Smooth muscle cell of the pulmonary artery (primary cell): Measurements from ENCODE around the gene ABCC3. TPM values are rescaled to one million over a fixed set of nuclear protein-coding genes. Genes with fewer than 3 reads are reported as not detected.

ENCODE experiments used
- total RNA-seq: library from RNA; depleted of rRNA; stranded (reverse); fragments of >200 nt; gene quantifications from 2 replicates; pipeline ENCODE4 v1.2.3, GENCODE V29; 2014

ABCC3 gene
- total RNA-seq: 18.2 and 29.7 TPM in 2 replicates

GRCh38 chr17:50634224-50634914 lies at the start of gene ABCC3:
ABCC3 (plus strand) TSS chr17:50634881; CDS start chr17:50634937, 56 bp downstream.

GRCh38 chr17:50707289-50708049 lies 72.8 kb downstream of the ABCC3 start, which contains the start of gene ANKRD40:
ANKRD40 (minus strand) TSS chr17:50707914; CDS start chr17:50707654, 260 bp downstream.

GRCh38 chr17:50719144-50719923 lies 84.7 kb downstream of the ABCC3 start, which contains the start of gene LUC7L3:
LUC7L3 (plus strand) TSS chr17:50719603; CDS start chr17:50719733, 130 bp downstream.

Other genes with a start within 250 kb of the ABCC3 start
- 158 and 162 TPM in 2 replicates for gene LRRC59, start 237.4 kb upstream of the ABCC3 start, total RNA-seq
- 17.5 and 36.8 TPM in 2 replicates for gene ACSF2, start 208.7 kb upstream of the ABCC3 start, total RNA-seq
- not detected in 2 replicates for gene CHAD, start 166.0 kb upstream of the ABCC3 start, total RNA-seq
- gene RSAD1, start 156.0 kb upstream of the ABCC3 start, total RNA-seq: 13.8 and 25.9 TPM in 2 replicates
- 1.6 and 1.7 TPM in 2 replicates for gene MYCBPAP, start 126.4 kb upstream of the ABCC3 start, total RNA-seq
- gene EPN3, start 102.1 kb upstream of the ABCC3 start, total RNA-seq: 0.07 TPM in 1 of 2 replicates, not detected in the other
- gene SPATA20, start 87.7 kb upstream of the ABCC3 start, total RNA-seq: 57.2 and 57.9 TPM in 2 replicates
- gene CACNA1G, start 74.2 kb upstream of the ABCC3 start, total RNA-seq: 0.59 and 0.65 TPM in 2 replicates
- 28.4 and 30.6 TPM in 2 replicates for gene ANKRD40, start 73.0 kb downstream of the ABCC3 start, total RNA-seq
- gene LUC7L3, start 84.7 kb downstream of the ABCC3 start, total RNA-seq: 18.5 and 20.4 TPM in 2 replicates
- not detected in 2 replicates for gene ANKRD40CL, start 132.6 kb downstream of the ABCC3 start, total RNA-seq
- gene WFIKKN2, start 200.7 kb downstream of the ABCC3 start, total RNA-seq: 0.07 TPM in 2 replicates
- 15.4 and 19.0 TPM in 2 replicates for gene TOB1, start 231.5 kb downstream of the ABCC3 start, total RNA-seq